SK-N-SH (cell line): ENCODE results near the gene C17orf50. TPM values are rescaled to one million over a fixed set of nuclear protein-coding genes. Genes with fewer than 3 reads are reported as not detected.

Experiments used
- CTCF ChIA-PET: fragments of 300-600, 350-600 bp; formaldehyde crosslinking; extraction: SDS; loops from one replicate; lab custom pipeline; 2021; lab: Yijun Ruan, JAX
- POLR2A ChIA-PET: fragments of 350-600 bp; sonication (Branson Sonifier 250); formaldehyde crosslinking; extraction: SDS; loops from one replicate; lab custom pipeline; 2020; ENCODE audit warnings: antibody characterized with exemption, inconsistent platforms; lab: Yijun Ruan, JAX
- DNase-seq: peaks from one replicate; pipeline ENCODE4 v3.0.0; 2012
- H2AFZ ChIP-seq: fragments of 200-600 bp; sonication (generic); 2 replicates; pipeline ENCODE4 v1.8.1; 2016; ENCODE audit warnings: antibody characterized with exemption, mild to moderate bottlenecking, low read depth
- H3F3A ChIP-seq: fragments of 200-600 bp; sonication (generic); replicated peaks from 2 replicates; pipeline ENCODE3; 2016; ENCODE audit warnings: antibody characterized with exemption, mild to moderate bottlenecking; ENCODE audit not compliant: insufficient read depth
- H3K27ac ChIP-seq, 2 experiments: fragments of 200-500 bp in 1 of 2; fragments of 200-600 bp in 1 of 2; sonication (Bioruptor generic) in 1 of 2; sonication (generic), shearing (Covaris generic) in 1 of 2; 2 replicates each; pipeline versions ENCODE4 v1.5.1 to v1.6.1; 2014 to 2016; ENCODE audit warnings: low read depth in 2 of 2, inconsistent platforms in 1 of 2, low read length in 1 of 2, mild to moderate bottlenecking in 1 of 2, mixed read lengths in 1 of 2
- H3K27me3 ChIP-seq: fragments of 200-600 bp; sonication (generic), shearing (Covaris generic); 2 replicates; pipeline ENCODE4 v1.6.1; 2016; ENCODE audit warnings: mixed run types; ENCODE audit not compliant: insufficient read depth
- H3K36me3 ChIP-seq, 2 experiments: fragments of 200-500 bp in 1 of 2; fragments of 200-600 bp in 1 of 2; sonication (Bioruptor generic) in 1 of 2; sonication (generic) in 1 of 2; replicated peaks in 1 of 2; 2 replicates each; pipeline versions ENCODE3 to v1.5.1; 2014 to 2016; ENCODE audit warnings: low read length in 1 of 2, mild to moderate bottlenecking in 1 of 2; ENCODE audit not compliant: insufficient read depth in 2 of 2, control insufficient read depth in 1 of 2
- H3K4me1 ChIP-seq, 2 experiments: fragments of 200-500 bp in 1 of 2; fragments of 200-600 bp in 1 of 2; sonication (Bioruptor generic) in 1 of 2; sonication (generic), shearing (Covaris generic) in 1 of 2; 2 replicates each; pipeline versions ENCODE4 v1.5.1 to v1.6.1; 2014 to 2016; ENCODE audit warnings: low read depth in 1 of 2, low read length in 1 of 2, mixed run types in 1 of 2; ENCODE audit not compliant: insufficient read depth in 2 of 2, control insufficient read depth in 1 of 2
- H3K4me2 ChIP-seq: fragments of 200-600 bp; sonication (generic), shearing (Covaris generic); 2 replicates; pipeline ENCODE4 v1.6.1; 2017; ENCODE audit warnings: mixed run types
- H3K4me3 ChIP-seq, 2 experiments: fragments of 200-500 bp in 1 of 2; fragments of 200-600 bp in 1 of 2; sonication (Bioruptor generic) in 1 of 2; sonication (generic), shearing (Covaris generic) in 1 of 2; 2 replicates each; pipeline versions ENCODE4 v1.5.1 to v1.8.1; 2014 to 2016; ENCODE audit warnings: low read depth in 2 of 2, inconsistent platforms in 1 of 2, low read length in 1 of 2, mild to moderate bottlenecking in 1 of 2, mixed read lengths in 1 of 2, moderate library complexity in 1 of 2
- H3K79me2 ChIP-seq: fragments of 200-600 bp; sonication (generic); 2 replicates; pipeline ENCODE4 v1.8.1; 2017; ENCODE audit warnings: mild to moderate bottlenecking; ENCODE audit not compliant: insufficient read depth
- H3K9ac ChIP-seq: fragments of 200-600 bp; sonication (generic); 2 replicates; pipeline ENCODE4 v1.6.1; 2017; ENCODE audit warnings: mixed run types
- H3K9me2 ChIP-seq: fragments of 200-600 bp; sonication (generic); 2 replicates; pipeline ENCODE4 v1.6.1; 2017; ENCODE audit warnings: mixed run types
- H3K9me3 ChIP-seq: fragments of 200-600 bp; sonication (generic); 2 replicates; pipeline ENCODE4 v1.6.1; 2017; ENCODE audit warnings: mixed run types, mild to moderate bottlenecking, moderate library complexity
- H4K20me1 ChIP-seq: fragments of 200-600 bp; sonication (generic); 2 replicates; pipeline ENCODE4 v1.6.1; 2017; ENCODE audit warnings: mild to moderate bottlenecking, mixed run types; ENCODE audit not compliant: insufficient read depth
- ELF1 ChIP-seq: IDR thresholded peaks from 2 replicates; pipeline ENCODE4 v1.4.0; 2012
- EP300 ChIP-seq, 2 experiments: IDR thresholded peaks; 2 replicates each; pipeline versions ENCODE4 v1.4.0 to v1.6.1; 2012; ENCODE audit warnings: borderline replicate concordance in 1 of 2, low read depth in 1 of 2, low read length in 1 of 2
- EZH2phosphoT487 ChIP-seq: fragments of 200-600 bp; sonication (generic); IDR thresholded peaks from 2 replicates; pipeline ENCODE4 v1.6.1; 2017; ENCODE audit warnings: low read depth, mixed run types, mild to moderate bottlenecking, antibody characterized with exemption, moderate library complexity, borderline replicate concordance
- FOSL2 ChIP-seq: IDR thresholded peaks from 2 replicates; pipeline ENCODE4 v1.4.0; 2012; ENCODE audit warnings: low read depth, mild to moderate bottlenecking, moderate library complexity, borderline replicate concordance
- GABPA ChIP-seq: IDR thresholded peaks from 2 replicates; pipeline ENCODE4 v1.4.0; 2012; ENCODE audit warnings: low read depth, mild to moderate bottlenecking
- GATA2 ChIP-seq: sonication (generic); formaldehyde crosslinking; IDR thresholded peaks from 2 replicates; pipeline ENCODE4 v1.5.0; 2020; ENCODE audit warnings: mild to moderate bottlenecking, missing genetic modification reagents
- JUND ChIP-seq: IDR thresholded peaks from 2 replicates; pipeline ENCODE4 v1.4.0; 2012
- MXI1 ChIP-seq: IDR thresholded peaks from 2 replicates; pipeline ENCODE4 v1.6.1; 2012; ENCODE audit warnings: mild to moderate bottlenecking, low read depth, low read length, improper control_type of control experiment
- NFIC ChIP-seq: IDR thresholded peaks from 2 replicates; pipeline ENCODE4 v1.4.0; 2012; ENCODE audit warnings: borderline replicate concordance
- NRF1 ChIP-seq: IDR thresholded peaks from 2 replicates; pipeline ENCODE4 v1.6.1; 2012; ENCODE audit warnings: low read depth, mild to moderate bottlenecking, low read length
- POLR2AphosphoS5 ChIP-seq: IDR thresholded peaks from 2 replicates; pipeline ENCODE4 v1.6.1; 2012; ENCODE audit warnings: low read depth, low read length
- RCOR1 ChIP-seq: fragments of 150-350 bp; IDR thresholded peaks from 2 replicates; pipeline ENCODE4 v1.6.1; 2017; ENCODE audit warnings: antibody characterized with exemption, low read length
- RFX5 ChIP-seq: IDR thresholded peaks from 2 replicates; pipeline ENCODE4 v1.6.1; 2012; ENCODE audit warnings: mild to moderate bottlenecking, improper control_type of control experiment, low read length
- RXRA ChIP-seq: IDR thresholded peaks from 2 replicates; pipeline ENCODE4 v1.4.0; 2012; ENCODE audit warnings: low read depth, mild to moderate bottlenecking, borderline replicate concordance
- SIN3A ChIP-seq: IDR thresholded peaks from 2 replicates; pipeline ENCODE4 v1.6.1; 2012; ENCODE audit warnings: low read depth, mild to moderate bottlenecking, low read length, moderate library complexity, borderline replicate concordance
- WGBS: methylation state at CpG from one replicate; pipeline ENCODE4 v1.1.6; 2017; ENCODE audit warnings: low lambda C conversion rate; 5-methylcytosine and 5-hydroxymethylcytosine counted together
- polyA plus RNA-seq, 3 experiments: library from polyadenylated mRNA; depleted of rRNA; stranded (reverse); fragments of >200 nt; gene quantifications; 2 replicates each; pipeline ENCODE4 v1.2.3, GENCODE V29; 2012
- TF ChIP-seq, protein P1 (sequence below): IDR thresholded peaks from 2 replicates; pipeline ENCODE4 v1.4.0; 2012; ENCODE audit warnings: low read depth, borderline replicate concordance
- TF ChIP-seq, protein P2 (sequence below): IDR thresholded peaks from 2 replicates; pipeline ENCODE4 v1.4.0; 2012; ENCODE audit warnings: low read depth
- TF ChIP-seq, protein P3 (sequence below): fragments of 150-350 bp; IDR thresholded peaks from 2 replicates; pipeline ENCODE4 v1.6.1; 2017; ENCODE audit warnings: antibody characterized with exemption, low read length, low read depth, borderline replicate concordance
- TF ChIP-seq, protein P4 (sequence below): fragments of 200-600 bp; sonication (generic); IDR thresholded peaks from 2 replicates; pipeline ENCODE4 v1.6.1; 2017; ENCODE audit warnings: antibody characterized with exemption, mild to moderate bottlenecking, moderate library complexity

C17orf50 gene
- polyA plus RNA-seq, 1 of the 3 experiments (the other 2 are of a cell fraction), result 0.05 TPM

DNA sequence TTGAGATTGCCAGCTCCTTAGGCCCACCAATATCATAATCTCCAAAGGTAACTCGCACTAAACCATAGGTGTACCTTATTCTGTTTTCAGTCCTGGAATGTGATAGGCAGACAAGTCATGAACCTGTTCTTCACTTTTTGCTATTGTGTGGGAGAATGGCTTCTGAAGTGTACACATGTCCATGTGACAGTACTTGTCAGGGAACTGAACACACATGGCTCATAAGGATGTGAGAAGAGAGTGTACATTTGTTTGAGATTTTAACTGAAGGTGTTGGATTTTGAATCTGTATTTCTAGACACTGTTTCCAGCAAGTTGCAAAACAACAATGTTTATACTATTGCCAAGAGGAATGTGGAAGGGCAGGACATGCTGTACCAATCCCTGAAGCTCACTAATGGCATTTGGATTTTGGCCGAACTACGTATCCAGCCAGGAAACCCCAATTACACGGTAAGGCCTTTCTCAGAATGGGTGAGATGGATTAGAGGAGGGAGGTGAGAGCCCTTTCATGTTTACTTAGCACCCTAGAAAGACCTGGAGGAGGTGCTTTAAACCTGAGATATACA is 43.7 kb upstream of the C17orf50 start:
- peaks cover 35 to 53% of the 10 kb centered on the region in 2 experiments for H3K36me3 ChIP-seq
- peaks cover 20% of the 10 kb centered on the region for H3F3A ChIP-seq
- H3K9me3 ChIP-seq, result no peaks in the 10 kb centered on the region
- CTCF ChIA-PET, result interaction anchor here (0.8 to 4.8 kb wide), 3 partner anchors 9 to 30 kb away, joined by 3 to 28 read pairs (median 3); no protein-coding TSS in a partner anchor
- H3K79me2 ChIP-seq, result peaks cover 5% of the 10 kb centered on the region; the same call in 1 of the 2 replicates
- WGBS, result 92% methylated on average over 4 of the region's 4 CpGs
- no peak overlapping the region for H3K4me2 ChIP-seq
- peak overlapping the region in 1 of 2 experiments; percentile 53; a peak in 1 of 4 replicates for H3K27ac ChIP-seq
- no peak overlapping the region for H2AFZ ChIP-seq
- H3K9me2 ChIP-seq, result no peaks in the 10 kb centered on the region
- DNase-seq, result no peak
- peaks cover 25 to 37% of the 10 kb centered on the region in 2 experiments for H3K4me1 ChIP-seq
- POLR2A ChIA-PET, result no interaction called here
- H3K4me3 ChIP-seq, result no peak overlapping the region
- TF ChIP-seq, protein P1, sequence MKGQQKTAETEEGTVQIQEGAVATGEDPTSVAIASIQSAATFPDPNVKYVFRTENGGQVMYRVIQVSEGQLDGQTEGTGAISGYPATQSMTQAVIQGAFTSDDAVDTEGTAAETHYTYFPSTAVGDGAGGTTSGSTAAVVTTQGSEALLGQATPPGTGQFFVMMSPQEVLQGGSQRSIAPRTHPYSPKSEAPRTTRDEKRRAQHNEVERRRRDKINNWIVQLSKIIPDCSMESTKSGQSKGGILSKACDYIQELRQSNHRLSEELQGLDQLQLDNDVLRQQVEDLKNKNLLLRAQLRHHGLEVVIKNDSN, result no peak
- TF ChIP-seq, protein P2, sequence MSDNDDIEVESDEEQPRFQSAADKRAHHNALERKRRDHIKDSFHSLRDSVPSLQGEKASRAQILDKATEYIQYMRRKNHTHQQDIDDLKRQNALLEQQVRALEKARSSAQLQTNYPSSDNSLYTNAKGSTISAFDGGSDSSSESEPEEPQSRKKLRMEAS, result no peak
- TF ChIP-seq EZH2phosphoT487, result no peak
- TF ChIP-seq POLR2AphosphoS5, result no peak
- TF ChIP-seq, protein P3, sequence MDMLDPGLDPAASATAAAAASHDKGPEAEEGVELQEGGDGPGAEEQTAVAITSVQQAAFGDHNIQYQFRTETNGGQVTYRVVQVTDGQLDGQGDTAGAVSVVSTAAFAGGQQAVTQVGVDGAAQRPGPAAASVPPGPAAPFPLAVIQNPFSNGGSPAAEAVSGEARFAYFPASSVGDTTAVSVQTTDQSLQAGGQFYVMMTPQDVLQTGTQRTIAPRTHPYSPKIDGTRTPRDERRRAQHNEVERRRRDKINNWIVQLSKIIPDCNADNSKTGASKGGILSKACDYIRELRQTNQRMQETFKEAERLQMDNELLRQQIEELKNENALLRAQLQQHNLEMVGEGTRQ, result no peak
- TF ChIP-seq RXRA, result no peak
- no peak for TF ChIP-seq NRF1
- TF ChIP-seq GABPA, result no peak
- TF ChIP-seq GATA2 (CRISPR knock-in tag), result no peak
- TF ChIP-seq, all 33 proteins: peak for 0
- Histone ChIP-seq H4K20me1 (0 out of 2 replicates have a peak, but pooled peaks cover 8% of the 10 kb centered on the region), H3K27me3 (no peaks in the 10 kb centered on the region), H3K9ac (no peak overlapping the region)

DNA sequence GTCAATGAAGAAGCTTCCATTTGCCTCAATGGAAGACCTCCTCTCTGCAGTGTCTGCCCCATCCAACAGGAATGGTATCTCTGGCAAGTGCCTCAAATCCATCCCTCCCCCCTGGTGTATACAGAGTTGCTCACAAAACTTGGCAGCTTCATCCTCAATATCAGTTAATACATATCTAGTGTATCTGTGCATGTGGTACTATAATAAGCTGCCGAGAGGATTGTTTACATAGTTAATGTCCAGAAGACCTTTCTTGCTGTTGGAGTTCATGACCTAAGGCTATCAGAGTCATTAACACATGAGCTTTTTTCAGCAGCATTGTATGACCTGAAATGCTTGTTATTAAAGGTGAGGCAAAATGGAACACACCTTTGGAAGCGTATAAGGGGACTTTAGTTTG is 43.2 kb upstream of the C17orf50 start:
- H3F3A ChIP-seq, result peaks cover 18% of the 10 kb centered on the region
- WGBS, result 60% methylated on average over 2 of the region's 2 CpGs
- ChIA-PET POLR2A (no interaction called here), CTCF (interaction anchor here (0.8 to 4.8 kb wide), 4 partner anchors 9 to 30 kb away, joined by 3 to 28 read pairs (median 4); no protein-coding TSS in a partner anchor)
- no peak overlapping the region for H3K4me2 ChIP-seq
- H3K4me1 ChIP-seq, result peaks cover 22 to 37% of the 10 kb centered on the region in 2 experiments
- no peaks in the 10 kb centered on the region for H3K27me3 ChIP-seq
- no peaks in the 10 kb centered on the region for H3K9me2 ChIP-seq
- peak overlapping the region in 1 of 2 experiments; percentile 53; a peak in 1 of 4 replicates for H3K27ac ChIP-seq
- peaks cover 5% of the 10 kb centered on the region; the same call in 1 of the 2 replicates for H3K79me2 ChIP-seq
- H3K4me3 ChIP-seq, result no peak overlapping the region
- no peak overlapping the region for H3K9ac ChIP-seq
- peaks cover 40 to 58% of the 10 kb centered on the region in 2 experiments for H3K36me3 ChIP-seq
- DNase-seq, result no peak
- TF ChIP-seq ELF1 (no peak), SIN3A (no peak), MXI1 (peak; percentile 34; the same call in 1 of the 2 replicates), GATA2 (CRISPR knock-in tag) (peak; percentile 20; the same call in 1 of the 2 replicates), RXRA (no peak), FOSL2 (no peak), RCOR1 (peak; percentile 15; the same call in 1 of the 2 replicates), EP300 (IDR thresholded peaks at IDR 0.05; ENCODE audit: borderline replicate concordance in 1 of 2, low read depth in 1 of 2, low read length in 1 of 2) (peak in 1 of 2 experiments; percentile 54; a peak in 1 of 4 replicates), NFIC (no peak), GABPA (no peak), RFX5 (no peak), JUND (no peak)
- TF ChIP-seq, protein P4, sequence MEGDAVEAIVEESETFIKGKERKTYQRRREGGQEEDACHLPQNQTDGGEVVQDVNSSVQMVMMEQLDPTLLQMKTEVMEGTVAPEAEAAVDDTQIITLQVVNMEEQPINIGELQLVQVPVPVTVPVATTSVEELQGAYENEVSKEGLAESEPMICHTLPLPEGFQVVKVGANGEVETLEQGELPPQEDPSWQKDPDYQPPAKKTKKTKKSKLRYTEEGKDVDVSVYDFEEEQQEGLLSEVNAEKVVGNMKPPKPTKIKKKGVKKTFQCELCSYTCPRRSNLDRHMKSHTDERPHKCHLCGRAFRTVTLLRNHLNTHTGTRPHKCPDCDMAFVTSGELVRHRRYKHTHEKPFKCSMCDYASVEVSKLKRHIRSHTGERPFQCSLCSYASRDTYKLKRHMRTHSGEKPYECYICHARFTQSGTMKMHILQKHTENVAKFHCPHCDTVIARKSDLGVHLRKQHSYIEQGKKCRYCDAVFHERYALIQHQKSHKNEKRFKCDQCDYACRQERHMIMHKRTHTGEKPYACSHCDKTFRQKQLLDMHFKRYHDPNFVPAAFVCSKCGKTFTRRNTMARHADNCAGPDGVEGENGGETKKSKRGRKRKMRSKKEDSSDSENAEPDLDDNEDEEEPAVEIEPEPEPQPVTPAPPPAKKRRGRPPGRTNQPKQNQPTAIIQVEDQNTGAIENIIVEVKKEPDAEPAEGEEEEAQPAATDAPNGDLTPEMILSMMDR, result no peak
- 0 out of 2 replicates have a peak, but pooled peaks cover 8% of the 10 kb centered on the region for H4K20me1 ChIP-seq
- no peak overlapping the region for H2AFZ ChIP-seq
- no peaks in the 10 kb centered on the region for H3K9me3 ChIP-seq
